CD4-positive, alpha-beta T cell treated with Interleukin-6 at 100 ng/mL for 8 hours (primary cell): ENCODE data around the gene HBM.
"Not testable (repeated sequence)": the region's sequence is repeated elsewhere in the genome, so short reads cannot be mapped to it uniquely, and the experiment has no call there.

Source experiments
- DNase-seq: peaks from one replicate; pipeline ENCODE4 v3.0.0-alpha.2; 2020; ENCODE audit warnings: mixed read lengths, low spot score

Gene HBM

GRCh38 chr16:146646-147045 is 19.1 kb upstream of the HBM start:
- DNase-seq = no peak

GRCh38 chr16:149024-149660 is 16.6 kb upstream of the HBM start:
- no peak for DNase-seq

- no peak for DNase-seq
Observed at GRCh38 chr16:152141-153128, 13.3 kb upstream of the HBM start, which contains the start of gene HBZ. HBZ (plus strand) TSS chr16:152644; CDS start chr16:152910, 266 bp downstream.

- DNase-seq = not testable (repeated sequence)
Observed at GRCh38 chr16:153129-153521, 12.7 kb upstream of the HBM start.

GRCh38 chr16:153550-154216 is 12.1 kb upstream of the HBM start:
- not testable (repeated sequence) for DNase-seq

- DNase-seq = no peak
Observed at GRCh38 chr16:154217-155030, 11.4 kb upstream of the HBM start.

- DNase-seq = no peak
Observed at GRCh38 chr16:155031-155398, 10.8 kb upstream of the HBM start.

- DNase-seq = no peak
Observed at GRCh38 chr16:159136-159849, 6.5 kb upstream of the HBM start.

GRCh38 chr16:160242-160641 is 5.5 kb upstream of the HBM start:
- DNase-seq = not testable (repeated sequence)

- no peak for DNase-seq
Observed at GRCh38 chr16:160691-161190, 5.0 kb upstream of the HBM start.

- DNase-seq = no peak
Observed at GRCh38 chr16:162271-162991, 3.3 kb upstream of the HBM start.

GRCh38 chr16:163139-163538 is 2.6 kb upstream of the HBM start:
- DNase-seq = not testable (repeated sequence)

- not testable (repeated sequence) for DNase-seq
Observed at GRCh38 chr16:163696-164095, 2.1 kb upstream of the HBM start.

- DNase-seq = not testable (repeated sequence)
Observed at GRCh38 chr16:164134-164823, 1.5 kb upstream of the HBM start.

GRCh38 chr16:164827-165538 is 795 bp upstream of the HBM start:
- no peak for DNase-seq

- DNase-seq = no peak
Observed at GRCh38 chr16:166375-167121, 770 bp downstream of the HBM start.

- DNase-seq = no peak
Observed at GRCh38 chr16:167122-167690, 1.4 kb downstream of the HBM start.

- DNase-seq = no peak
Observed at GRCh38 chr16:168424-168823, 2.6 kb downstream of the HBM start.
